GM12878 (cell line): ENCODE results near the gene FARS2. TPM values are rescaled to one million over a fixed set of nuclear protein-coding genes. Genes with fewer than 3 reads are reported as not detected.
A peak's percentile ranks its signal among the peaks of the same experiment; 100 is the strongest.

Experiments used
- ATAC-seq: fragments of 200-7000 bp; cut with Tn5 transposase; 3 replicates; pipeline ENCODE4 v1.9.1; 2020; ENCODE audit warnings: mild to moderate bottlenecking, moderate library complexity
- BruUV-seq: library from RNA; stranded (reverse); fragments of 400-500 nt; replicated peaks from 2 replicates; lab custom pipeline; 2021; lab: Mats Ljungman, UMichigan
- CTCF ChIA-PET: fragments of 300-600 bp; sonication (Branson Sonifier 250); formaldehyde crosslinking; extraction: SDS; loops from one replicate; lab custom pipeline; 2021; ENCODE audit warnings: inconsistent platforms; lab: Yijun Ruan, JAX
- POLR2A ChIA-PET: fragments of 350-600 bp; formaldehyde crosslinking; extraction: SDS; loops from one replicate; lab custom pipeline; 2021; ENCODE audit warnings: inconsistent platforms; lab: Charles Lee
- RAD21 ChIA-PET: fragments of 300-600 bp; sonication (Branson Sonifier 250); formaldehyde crosslinking; loops from one replicate; lab custom pipeline; 2023; ENCODE audit warnings: antibody characterized with exemption; ENCODE audit not compliant: unreplicated experiment; lab: Charles Lee
- SMC1A ChIA-PET: fragments of 300-600 bp; sonication (Branson Sonifier 250); formaldehyde crosslinking; loops from one replicate; lab custom pipeline; 2023; ENCODE audit not compliant: unreplicated experiment, uncharacterized antibody; lab: Charles Lee
- DNase-seq: peaks from one replicate; pipeline ENCODE4 v3.0.0-alpha.2; 2011; ENCODE audit warnings: low read depth, low spot score
- FAIRE-seq: peaks from 3 replicates; lab custom pipeline; 2011; peaks lifted over from hg19 to GRCh38; lab: Jason Lieb, UNC
- H2AFZ ChIP-seq: 2 replicates; pipeline ENCODE4 v1.6.0; 2011; ENCODE audit warnings: low read depth, low read length, control low read depth; ENCODE audit not compliant: control insufficient read depth
- H3K27ac ChIP-seq: 2 replicates; pipeline ENCODE4 v1.5.1; 2011; ENCODE audit warnings: control low read depth; ENCODE audit not compliant: control insufficient read depth, insufficient read depth
- H3K27me3 ChIP-seq, 2 experiments: replicated peaks in 1 of 2; 2 replicates each; pipeline versions ENCODE4 v1.6.0 to v1.6.1; 2011; ENCODE audit warnings: low read length in 1 of 2; ENCODE audit not compliant: control insufficient read depth in 2 of 2, insufficient read depth in 2 of 2
- H3K36me3 ChIP-seq, 2 experiments: 2 replicates each; pipeline ENCODE4 v1.5.1; 2011; ENCODE audit warnings: low read length in 1 of 2; ENCODE audit not compliant: control insufficient read depth in 2 of 2, insufficient read depth in 2 of 2
- H3K4me1 ChIP-seq: 2 replicates; pipeline ENCODE4 v1.6.1; 2011; ENCODE audit warnings: mild to moderate bottlenecking, low read length, moderate library complexity, mixed read lengths; ENCODE audit not compliant: control insufficient read depth, insufficient read depth
- H3K4me2 ChIP-seq: 2 replicates; pipeline ENCODE4 v1.6.0; 2011; ENCODE audit warnings: control low read depth; ENCODE audit not compliant: control insufficient read depth, insufficient read depth
- H3K4me3 ChIP-seq: fragments of 200-600 bp; sonication (generic); 2 replicates; pipeline ENCODE4 v1.5.1; 2016
- H3K79me2 ChIP-seq: 2 replicates; pipeline ENCODE4 v1.6.0; 2011; ENCODE audit warnings: low read length; ENCODE audit not compliant: control insufficient read depth, insufficient read depth
- H3K9ac ChIP-seq: 2 replicates; pipeline ENCODE4 v1.8.0; 2011; ENCODE audit warnings: low read length, control low read depth, mixed read lengths; ENCODE audit not compliant: control insufficient read depth, insufficient read depth
- H3K9me3 ChIP-seq: replicated peaks from 3 replicates; pipeline ENCODE4 v1.5.1; 2011; ENCODE audit warnings: mild to moderate bottlenecking, low read length; ENCODE audit not compliant: control insufficient read depth, insufficient read depth
- H4K20me1 ChIP-seq: 2 replicates; pipeline ENCODE4 v1.6.0; 2011; ENCODE audit not compliant: control insufficient read depth, insufficient read depth
- BHLHE40 ChIP-seq, 2 experiments: fragments of 450-650 bp in 1 of 2; IDR thresholded peaks; 2 replicates each; pipeline ENCODE4 v1.6.1; 2011 to 2017; ENCODE audit warnings: low read depth in 2 of 2, borderline replicate concordance in 1 of 2, improper control_type of control experiment in 1 of 2, low read length in 1 of 2, mild to moderate bottlenecking in 1 of 2
- BRCA1 ChIP-seq: IDR thresholded peaks from 2 replicates; pipeline ENCODE4 v1.6.1; 2011; ENCODE audit warnings: low read depth, low read length, improper control_type of control experiment
- HDAC6 ChIP-seq: fragments of 200-600 bp; sonication (generic); IDR thresholded peaks from one replicate; pipeline ENCODE4 v1.8.0; 2017; ENCODE audit warnings: antibody characterized with exemption; ENCODE audit not compliant: unreplicated experiment
- MTA3 ChIP-seq: IDR thresholded peaks from 2 replicates; pipeline ENCODE4 v1.6.1; 2012; ENCODE audit warnings: low read length, inconsistent platforms, borderline replicate concordance
- NFXL1 ChIP-seq: fragments of 450-650 bp; IDR thresholded peaks from 2 replicates; pipeline ENCODE4 v1.6.1; 2017; ENCODE audit warnings: antibody characterized with exemption, mild to moderate bottlenecking, borderline replicate concordance
- NKRF ChIP-seq: fragments of 450-650 bp; conservative IDR thresholded peaks from 2 replicates; pipeline ENCODE4 v1.6.1; 2017; ENCODE audit warnings: mild to moderate bottlenecking, moderate library complexity
- SPI1 ChIP-seq: IDR thresholded peaks from 2 replicates; pipeline ENCODE4 v1.6.1; 2011; ENCODE audit warnings: low read depth, mild to moderate bottlenecking, low read length, moderate library complexity, borderline replicate concordance; ENCODE audit not compliant: insufficient read depth
- SREBF2 ChIP-seq: IDR thresholded peaks from 2 replicates; pipeline ENCODE4 v1.6.1; 2012; ENCODE audit warnings: mild to moderate bottlenecking, low read length
- TCF7 ChIP-seq: IDR thresholded peaks from 2 replicates; pipeline ENCODE4 v1.6.1; 2014; ENCODE audit warnings: antibody characterized with exemption, borderline replicate concordance
- YY1 ChIP-seq: IDR thresholded peaks from 2 replicates; pipeline ENCODE4 v1.6.1; 2011; ENCODE audit warnings: low read depth, mild to moderate bottlenecking, low read length
- ZBTB4 ChIP-seq: fragments of 450-650 bp; formaldehyde crosslinking; IDR thresholded peaks from 2 replicates; pipeline ENCODE4 v1.4.0; 2022; ENCODE audit warnings: mild to moderate bottlenecking, moderate library complexity
- ZNF217 ChIP-seq: fragments of 450-650 bp; IDR thresholded peaks from 2 replicates; pipeline ENCODE4 v1.6.1; 2017; ENCODE audit warnings: antibody characterized with exemption, mild to moderate bottlenecking
- WGBS: methylation state at CpG from one replicate; pipeline ENCODE4 v1.1.6; 2016; ENCODE audit warnings: low lambda C conversion rate; ENCODE audit not compliant: insufficient replicate concordance, insufficient coverage; ENCODE audit errors: missing lambda C conversion rate; 5-methylcytosine and 5-hydroxymethylcytosine counted together
- in situ Hi-C: fragments of 300-500 bp; cut with MboI; formaldehyde crosslinking; loops from 9 replicates; pipeline ENCODE4 v1.14.3; 2018; ENCODE audit warnings: mixed read lengths
- intact Hi-C: fragments of 100-400 bp; cut with micrococcal nuclease; formaldehyde crosslinking; loops from one replicate; pipeline ENCODE4 v1.14.2; 2022; ENCODE audit not compliant: unreplicated experiment
- polyA plus RNA-seq, 11 experiments: library from polyadenylated mRNA; depleted of rRNA in 4 of 11; unstranded in 6 of 11; stranded (reverse) in 5 of 11; fragments of >200 nt; fragmentation: Nextera tagmentation in 4 of 11; fragmentation: Illumina TruSeq in 1 of 11; extraction: Ambion mirVana in 4 of 11; extraction: Trizol in 1 of 11; gene quantifications; 1 replicate in 1 of 11; 2 replicates in 10 of 11; pipeline versions ENCODE4 v1.2.1 to v1.2.3, GENCODE V29; 2011 to 2016; ENCODE audit warnings: inconsistent platforms in 2 of 11, missing spikeins in 2 of 11, low read depth in 1 of 11
- total RNA-seq, 4 experiments: library from RNA; depleted of rRNA in 3 of 4; stranded (reverse); fragments of >200 nt in 3 of 4; fragmentation: Illumina TruSeq in 1 of 4; extraction: Trizol in 1 of 4; gene quantifications; 2 replicates each; pipeline versions ENCODE4 v1.2.1 to v1.2.3, GENCODE V29; 2013 to 2021
- TF ChIP-seq, protein P1 (sequence below): IDR thresholded peaks from 2 replicates; pipeline ENCODE4 v1.6.1; 2012; ENCODE audit warnings: low read length, inconsistent platforms
- TF ChIP-seq, protein P2 (sequence below): IDR thresholded peaks from 2 replicates; pipeline ENCODE4 v1.6.1; 2011; ENCODE audit warnings: borderline replicate concordance, low read depth, mild to moderate bottlenecking, moderate library complexity, low read length; ENCODE audit not compliant: insufficient read depth, poor library complexity, severe bottlenecking

Gene FARS2
- total and polyA plus RNA-seq, 10 of the 15 experiments (the other 5 are each of a cell fraction or from before 2014, with no cell fraction given) = 16.8 to 46.7 (median 25.6) TPM

DNA sequence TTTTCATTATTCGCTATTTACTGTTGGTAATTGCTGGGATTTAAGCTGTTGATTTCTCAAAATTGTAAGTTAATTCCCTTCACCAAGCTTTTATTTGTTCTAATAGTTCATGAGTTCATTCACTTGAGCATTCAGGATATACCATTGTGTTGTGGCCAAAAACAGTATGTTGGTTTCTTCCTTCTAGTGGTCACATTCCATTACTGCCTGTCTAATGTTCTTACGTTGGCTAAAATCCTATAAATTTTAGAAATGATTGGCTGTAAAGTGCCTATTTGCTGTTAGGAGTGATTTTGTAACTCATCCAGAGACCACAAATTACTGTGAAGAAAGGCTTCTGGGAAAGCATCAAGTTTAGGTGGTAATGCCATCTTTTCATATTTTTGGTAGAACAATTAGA lies 76.3 kb downstream of the FARS2 start:
- TF ChIP-seq HDAC6 (no peak), MTA3 (no peak), NKRF (no peak), BRCA1 (no peak), ZBTB4 (CRISPR knock-in tag) (no peak), TCF7 (no peak), SPI1 (no peak), YY1 (no peak), BHLHE40 (IDR thresholded peaks at IDR 0.05; ENCODE audit: borderline replicate concordance in 1 of 2, low read depth in 2 of 2, low read length in 1 of 2) (no peak), ZNF217 (no peak), SREBF2 (no peak), NFXL1 (no peak)
- TF ChIP-seq, protein P1, sequence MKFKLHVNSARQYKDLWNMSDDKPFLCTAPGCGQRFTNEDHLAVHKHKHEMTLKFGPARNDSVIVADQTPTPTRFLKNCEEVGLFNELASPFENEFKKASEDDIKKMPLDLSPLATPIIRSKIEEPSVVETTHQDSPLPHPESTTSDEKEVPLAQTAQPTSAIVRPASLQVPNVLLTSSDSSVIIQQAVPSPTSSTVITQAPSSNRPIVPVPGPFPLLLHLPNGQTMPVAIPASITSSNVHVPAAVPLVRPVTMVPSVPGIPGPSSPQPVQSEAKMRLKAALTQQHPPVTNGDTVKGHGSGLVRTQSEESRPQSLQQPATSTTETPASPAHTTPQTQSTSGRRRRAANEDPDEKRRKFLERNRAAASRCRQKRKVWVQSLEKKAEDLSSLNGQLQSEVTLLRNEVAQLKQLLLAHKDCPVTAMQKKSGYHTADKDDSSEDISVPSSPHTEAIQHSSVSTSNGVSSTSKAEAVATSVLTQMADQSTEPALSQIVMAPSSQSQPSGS = no peak
- TF ChIP-seq, protein P2, sequence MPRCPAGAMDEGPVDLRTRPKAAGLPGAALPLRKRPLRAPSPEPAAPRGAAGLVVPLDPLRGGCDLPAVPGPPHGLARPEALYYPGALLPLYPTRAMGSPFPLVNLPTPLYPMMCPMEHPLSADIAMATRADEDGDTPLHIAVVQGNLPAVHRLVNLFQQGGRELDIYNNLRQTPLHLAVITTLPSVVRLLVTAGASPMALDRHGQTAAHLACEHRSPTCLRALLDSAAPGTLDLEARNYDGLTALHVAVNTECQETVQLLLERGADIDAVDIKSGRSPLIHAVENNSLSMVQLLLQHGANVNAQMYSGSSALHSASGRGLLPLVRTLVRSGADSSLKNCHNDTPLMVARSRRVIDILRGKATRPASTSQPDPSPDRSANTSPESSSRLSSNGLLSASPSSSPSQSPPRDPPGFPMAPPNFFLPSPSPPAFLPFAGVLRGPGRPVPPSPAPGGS = no peak
- Histone ChIP-seq H4K20me1 (no peaks in the 10 kb centered on the region), H3K36me3 (no peaks in the 10 kb centered on the region), H3K9me3 (no peaks in the 10 kb centered on the region), H3K4me3 (no peak overlapping the region), H2AFZ (peak overlapping the region; percentile 71), H3K4me1 (peaks cover 63% of the 10 kb centered on the region), H3K27ac (peak overlapping the region; percentile 73), H3K79me2 (peaks cover 18% of the 10 kb centered on the region), H3K9ac (no peak overlapping the region), H3K27me3 (no peaks in the 10 kb centered on the region), H3K4me2 (peak overlapping the region; percentile 50)
- intact Hi-C loops (no loop called here), in situ Hi-C loops (no loop called here)
- ChIA-PET POLR2A (no interaction called here), RAD21 (no interaction called here), SMC1A (interaction anchor here (1.1 to 1.4 kb wide), 2 partner anchors 15 to 39 kb away, joined by 3 read pairs; no protein-coding TSS in a partner anchor), CTCF (no interaction called here)
- BruUV-seq = no TSS peak
- DNase-seq (no peak), FAIRE-seq (no peak), ATAC-seq (no peak)
- 48% methylated on average over 2 of the region's 2 CpGs for WGBS
